ENCODE data around the gene EVL. TPM values are rescaled to one million over a fixed set of nuclear protein-coding genes. Genes with fewer than 3 reads are reported as not detected.

Gene EVL
- total RNA-seq, 1 donor from 2014 or later = 69.2 TPM

- H3K4me3 ChIP-seq (ENCODE audit: low read depth, low read length) = no peak overlapping the region
- peak; percentile 9 for TF ChIP-seq CTCF (conservative IDR thresholded peaks at IDR 0.05; ENCODE audit: low read depth, low read length)
- no peak for DNase-seq (ENCODE audit: low read depth)
These were observed 50.0 kb downstream of the EVL start for GRCh38 chr14:100115236-100115635.

- TF ChIP-seq CTCF (conservative IDR thresholded peaks at IDR 0.05; ENCODE audit: low read depth, low read length) = no peak
- DNase-seq (ENCODE audit: low read depth) = no peak
- no peak overlapping the region for H3K4me3 ChIP-seq (ENCODE audit: low read depth, low read length)
These were observed 50.5 kb downstream of the EVL start for GRCh38 chr14:100115726-100116125.

GRCh38 chr14:100116134-100116533 is 50.9 kb downstream of the EVL start:
- no peak for TF ChIP-seq CTCF (conservative IDR thresholded peaks at IDR 0.05; ENCODE audit: low read depth, low read length)
- no peak overlapping the region for H3K4me3 ChIP-seq (ENCODE audit: low read depth, low read length)
- no peak for DNase-seq (ENCODE audit: low read depth)

GRCh38 chr14:100117026-100117425 is 51.8 kb downstream of the EVL start:
- no peak overlapping the region for H3K4me3 ChIP-seq (ENCODE audit: low read depth, low read length)
- DNase-seq (ENCODE audit: low read depth) = no peak
- TF ChIP-seq CTCF (conservative IDR thresholded peaks at IDR 0.05; ENCODE audit: low read depth, low read length) = no peak

- H3K4me3 ChIP-seq (ENCODE audit: low read depth, low read length) = no peak overlapping the region
- no peak for TF ChIP-seq CTCF (conservative IDR thresholded peaks at IDR 0.05; ENCODE audit: low read depth, low read length)
- no peak for DNase-seq (ENCODE audit: low read depth)
These were observed 52.6 kb downstream of the EVL start for GRCh38 chr14:100117633-100118395.

- no peak for DNase-seq (ENCODE audit: low read depth)
- no peak for TF ChIP-seq CTCF (conservative IDR thresholded peaks at IDR 0.05; ENCODE audit: low read depth, low read length)
- no peak overlapping the region for H3K4me3 ChIP-seq (ENCODE audit: low read depth, low read length)
These were observed 53.3 kb downstream of the EVL start for GRCh38 chr14:100118396-100119011.

GRCh38 chr14:100119251-100119650 is 54.0 kb downstream of the EVL start:
- no peak for TF ChIP-seq CTCF (conservative IDR thresholded peaks at IDR 0.05; ENCODE audit: low read depth, low read length)
- no peak overlapping the region for H3K4me3 ChIP-seq (ENCODE audit: low read depth, low read length)
- no peak for DNase-seq (ENCODE audit: low read depth)
